ENCODE measurements around the gene WDSUB1.

Gene WDSUB1, protein sequence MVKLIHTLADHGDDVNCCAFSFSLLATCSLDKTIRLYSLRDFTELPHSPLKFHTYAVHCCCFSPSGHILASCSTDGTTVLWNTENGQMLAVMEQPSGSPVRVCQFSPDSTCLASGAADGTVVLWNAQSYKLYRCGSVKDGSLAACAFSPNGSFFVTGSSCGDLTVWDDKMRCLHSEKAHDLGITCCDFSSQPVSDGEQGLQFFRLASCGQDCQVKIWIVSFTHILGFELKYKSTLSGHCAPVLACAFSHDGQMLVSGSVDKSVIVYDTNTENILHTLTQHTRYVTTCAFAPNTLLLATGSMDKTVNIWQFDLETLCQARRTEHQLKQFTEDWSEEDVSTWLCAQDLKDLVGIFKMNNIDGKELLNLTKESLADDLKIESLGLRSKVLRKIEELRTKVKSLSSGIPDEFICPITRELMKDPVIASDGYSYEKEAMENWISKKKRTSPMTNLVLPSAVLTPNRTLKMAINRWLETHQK

GRCh38 chr2:159285929-159286708 is at the start of gene WDSUB1:
Gene WDSUB1 (minus strand): TSS chr2:159286703. CDS start chr2:159283069, 3,634 bp downstream.
- peak in 1 of 2 experiments; percentile 26 for DNase-seq

DNA sequence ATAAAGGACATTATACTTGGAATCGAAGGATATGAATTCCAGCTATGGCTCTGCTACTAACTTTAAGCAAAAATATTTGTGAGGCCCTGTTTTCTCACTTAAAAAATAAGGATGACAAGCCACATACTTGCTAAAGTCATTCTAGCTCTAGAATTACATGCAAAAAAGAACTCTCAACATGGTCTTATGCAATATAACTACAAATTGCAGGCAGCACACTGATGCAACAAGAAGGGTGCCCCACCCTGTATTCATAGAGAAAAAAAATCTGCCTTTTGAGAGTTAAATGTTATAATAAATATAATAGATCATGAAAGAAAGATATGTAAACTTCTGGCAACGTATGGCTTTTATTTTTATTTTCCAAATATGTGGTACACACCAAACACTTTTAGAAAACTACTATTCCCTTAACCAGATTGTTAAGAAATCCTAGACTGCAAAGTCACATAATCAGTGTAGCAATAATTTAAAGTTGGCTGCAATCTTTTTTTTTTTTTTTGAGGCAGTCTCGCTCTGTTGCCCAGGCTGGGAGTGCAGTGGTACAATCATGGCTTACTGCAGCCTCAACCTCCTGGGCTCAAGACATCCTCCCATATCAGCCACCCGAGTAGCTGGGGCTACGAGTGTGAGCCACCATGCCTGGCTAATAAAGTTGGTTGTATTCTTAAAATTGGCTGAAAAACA is 40.2 kb upstream of the WDSUB1 start:
- no peak for DNase-seq

DNA sequence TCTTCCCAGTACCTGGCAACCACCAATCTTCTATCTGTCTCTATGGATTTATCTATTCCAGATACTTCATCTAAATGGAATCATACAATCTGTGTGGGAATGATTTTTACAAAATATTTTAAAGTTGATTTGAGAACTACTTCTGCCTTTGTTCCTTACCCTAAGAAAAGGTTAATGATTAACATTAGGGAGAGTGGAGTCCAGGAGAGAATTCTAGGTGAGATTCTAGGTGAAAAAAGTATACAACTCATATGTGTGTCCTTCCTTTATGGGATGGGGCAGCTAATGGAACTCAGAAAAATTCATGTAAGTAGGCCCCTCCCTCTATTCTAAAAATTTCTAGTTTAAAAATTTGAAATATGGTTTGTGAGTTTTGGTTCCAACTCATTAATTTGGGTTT is 35.9 kb upstream of the WDSUB1 start:
- no peak for DNase-seq

- DNase-seq: no peak
These were observed 31.0 kb upstream of the WDSUB1 start for GRCh38 chr2:159317392-159318088.

GRCh38 chr2:159307942-159308341 is 21.4 kb upstream of the WDSUB1 start:
- no peak for DNase-seq

DNA sequence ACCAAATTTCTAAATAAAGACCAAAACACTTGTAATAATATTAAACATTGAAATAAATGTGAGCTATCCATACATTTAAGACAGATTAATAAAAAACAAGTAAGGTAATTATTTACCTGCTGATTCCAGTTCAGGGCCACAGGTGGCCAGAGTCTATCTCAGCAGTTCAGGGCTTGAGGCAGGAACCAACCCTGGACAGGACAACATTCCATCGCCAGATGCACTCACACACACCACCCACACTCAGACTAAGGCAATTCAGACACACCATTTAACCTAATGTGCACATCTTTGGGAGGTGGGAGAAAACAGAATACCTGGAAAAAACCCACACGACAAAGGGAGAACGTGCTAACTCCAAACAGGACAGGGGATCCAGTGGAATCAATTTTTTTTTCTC is 14.1 kb upstream of the WDSUB1 start:
- DNase-seq: no peak

DNA sequence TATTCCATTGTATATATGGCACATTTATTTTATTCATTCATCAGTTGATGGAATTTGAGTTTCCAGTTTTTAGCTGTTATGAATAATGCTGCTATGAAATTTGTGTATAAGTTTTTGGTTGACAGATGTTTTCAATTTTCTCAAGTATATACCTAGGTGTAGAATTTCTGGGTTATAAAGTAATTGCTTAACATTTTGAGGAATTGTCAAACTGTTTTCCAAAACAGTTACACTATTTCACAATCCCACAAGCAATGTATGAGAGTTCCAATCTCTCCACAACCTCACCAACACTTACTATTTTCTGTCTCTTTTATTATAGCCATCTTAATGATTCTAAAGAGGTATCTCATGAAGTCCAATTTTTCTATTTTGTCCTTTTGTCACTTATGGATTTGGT is 12.5 kb upstream of the WDSUB1 start:
- no peak for DNase-seq

GRCh38 chr2:159297042-159297707 is 10.7 kb upstream of the WDSUB1 start:
- DNase-seq: no peak

DNA sequence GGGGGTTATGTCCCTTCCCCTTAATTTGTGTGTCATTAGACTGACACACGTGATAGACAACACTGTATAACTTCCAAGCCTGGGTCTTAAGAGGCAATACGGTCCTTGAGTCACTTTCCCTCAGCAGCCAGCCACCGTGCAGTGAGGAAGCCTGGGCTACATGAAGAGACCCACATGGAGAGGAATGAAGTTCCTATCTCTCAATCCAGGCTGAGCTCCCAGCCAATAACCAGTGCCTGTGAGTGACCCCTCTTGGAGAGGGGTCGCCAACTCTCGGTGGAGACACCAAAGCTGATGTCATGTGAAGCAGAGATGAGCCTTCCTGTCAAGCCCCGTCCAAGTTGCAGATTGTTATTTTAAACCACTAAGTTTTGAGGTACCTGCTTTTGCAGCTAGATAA is 5.7 kb upstream of the WDSUB1 start:
- DNase-seq: no peak

DNA sequence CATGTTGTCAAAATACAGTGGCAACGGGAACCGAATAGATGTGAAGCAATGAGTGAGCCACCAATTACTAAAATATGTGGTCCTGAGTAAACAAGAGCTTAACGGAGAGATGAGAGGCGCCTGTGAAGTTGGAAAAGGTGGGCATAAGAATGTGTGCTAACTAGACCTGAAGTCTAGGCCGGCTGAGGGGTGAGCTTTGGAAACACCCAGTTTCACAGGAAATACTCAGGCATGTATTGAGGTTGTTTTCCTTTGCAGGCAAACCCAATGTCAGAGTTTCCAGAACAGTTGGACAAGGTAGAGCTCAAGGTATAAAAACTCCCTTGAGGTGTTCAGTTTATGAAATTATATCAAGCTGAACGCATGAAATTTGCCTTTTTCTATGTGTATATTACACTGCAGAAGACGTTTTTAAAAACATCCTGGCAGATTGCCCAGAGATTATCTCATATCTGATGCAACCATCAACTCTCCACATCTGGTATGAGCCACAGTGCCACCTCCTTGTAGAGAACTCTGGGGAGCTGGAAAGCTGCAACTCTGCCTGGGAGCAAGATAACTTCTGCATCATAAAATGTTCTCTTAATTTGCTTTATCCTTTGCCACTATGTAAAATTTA is 3.9 kb upstream of the WDSUB1 start:
- peak in 1 of 2 experiments; percentile 9 for DNase-seq

DNA sequence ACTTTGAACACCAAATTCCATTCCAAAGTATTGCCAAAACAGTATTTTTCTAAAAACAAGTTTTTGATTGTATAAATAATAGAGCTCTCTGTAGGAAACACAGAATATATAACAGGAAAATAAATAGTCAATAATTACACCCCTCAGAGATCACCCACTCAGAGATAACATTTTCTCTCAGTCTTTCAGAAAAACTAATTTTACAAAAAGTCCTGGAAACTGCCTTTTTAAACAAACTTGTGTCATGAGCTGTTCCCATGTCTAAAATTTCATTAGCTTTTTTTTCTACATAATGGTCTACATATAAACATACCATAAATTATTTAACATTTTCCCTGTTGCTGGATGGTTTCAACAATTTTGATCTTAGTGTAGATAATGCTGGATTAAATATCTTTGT is 1.2 kb upstream of the WDSUB1 start:
- no peak for DNase-seq

DNA sequence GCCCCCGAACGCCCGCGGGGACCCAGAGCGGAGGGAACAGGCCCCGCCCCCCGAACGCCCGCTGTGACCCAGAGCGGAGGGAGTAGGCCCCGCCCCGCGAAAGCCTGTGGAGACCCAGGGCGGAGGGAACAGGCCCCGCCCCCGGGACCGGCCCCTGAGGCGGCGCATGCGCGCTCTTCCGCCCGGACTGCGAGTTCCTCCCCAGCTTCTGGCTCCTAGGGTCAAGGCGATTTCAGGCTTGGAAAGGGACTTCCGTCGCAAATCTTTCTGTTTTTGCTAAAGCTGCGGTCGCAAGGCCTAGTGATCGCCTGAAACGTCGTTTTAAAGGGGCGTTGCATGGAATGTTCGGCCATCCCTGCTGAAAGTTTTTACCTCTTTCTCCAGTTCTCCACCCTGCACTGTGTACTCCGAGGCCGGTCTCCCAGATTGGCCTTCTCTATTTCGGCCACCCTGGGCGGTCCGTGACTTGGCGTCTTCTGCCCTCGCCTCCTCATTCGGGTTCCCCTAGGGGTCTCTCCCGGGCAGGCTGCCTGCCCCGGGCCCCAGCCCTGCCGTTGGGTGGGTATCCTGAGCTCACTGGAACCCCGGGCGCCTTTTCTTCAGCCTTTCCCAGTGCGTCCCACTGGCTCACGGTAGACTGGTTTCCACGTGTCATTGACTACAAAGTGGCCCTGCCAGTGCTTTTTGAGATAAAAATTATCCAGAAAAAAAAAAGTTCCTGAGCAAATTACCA is 372 bp upstream of the WDSUB1 start:
- peak; percentile 90 to 98 for DNase-seq

DNA sequence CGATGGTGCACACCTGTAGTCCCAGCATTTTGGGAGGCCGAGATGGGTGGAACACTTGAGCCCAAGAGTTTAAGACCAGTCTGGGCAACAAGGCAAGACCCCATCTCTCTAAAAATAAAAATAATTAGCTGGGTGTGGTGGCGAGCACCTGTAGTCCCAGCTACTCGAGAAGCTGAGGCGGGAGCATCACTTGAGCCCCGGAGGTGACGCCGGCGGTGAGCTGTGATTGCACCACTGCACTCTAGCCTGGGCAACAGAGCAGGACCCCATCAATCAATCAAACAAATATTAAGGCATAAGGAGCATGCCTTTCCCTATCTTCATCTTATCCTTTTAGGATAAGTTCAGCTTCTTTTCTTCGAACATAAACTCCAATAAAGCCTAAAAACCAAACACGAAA is 1.1 kb downstream of the WDSUB1 start:
- no peak for DNase-seq

GRCh38 chr2:159283529-159283928 is 3.0 kb downstream of the WDSUB1 start:
- DNase-seq: no peak

- DNase-seq: no peak
These were observed 5.5 kb downstream of the WDSUB1 start for GRCh38 chr2:159281002-159281401.

- DNase-seq: no peak
These were observed 6.8 kb downstream of the WDSUB1 start for GRCh38 chr2:159279700-159280099.

GRCh38 chr2:159275111-159275510 is 11.4 kb downstream of the WDSUB1 start:
- DNase-seq: no peak

DNA sequence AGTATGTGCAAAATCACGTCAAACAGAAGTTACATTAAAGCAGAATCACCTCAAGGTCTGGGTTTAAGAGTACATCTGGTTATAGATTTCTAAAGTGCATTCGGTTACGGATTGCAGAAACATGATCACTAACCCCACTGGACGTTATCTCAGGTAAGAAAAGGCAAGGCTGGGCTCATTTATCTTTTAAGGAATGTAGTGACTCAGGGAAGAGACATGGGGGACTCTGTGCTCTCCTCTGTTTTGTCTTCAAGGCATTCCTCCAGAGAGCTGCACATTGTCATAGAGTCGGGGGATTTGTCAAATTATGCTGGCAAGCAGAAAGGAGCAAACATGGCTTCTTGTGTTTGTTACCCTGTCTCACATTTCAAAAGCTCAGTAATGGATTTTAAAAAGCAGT is 14.3 kb downstream of the WDSUB1 start:
- no peak for DNase-seq

- no peak for DNase-seq
These were observed 15.6 kb downstream of the WDSUB1 start for GRCh38 chr2:159270744-159271379.

- no peak for DNase-seq
These were observed 18.6 kb downstream of the WDSUB1 start for GRCh38 chr2:159267921-159268320.

DNA sequence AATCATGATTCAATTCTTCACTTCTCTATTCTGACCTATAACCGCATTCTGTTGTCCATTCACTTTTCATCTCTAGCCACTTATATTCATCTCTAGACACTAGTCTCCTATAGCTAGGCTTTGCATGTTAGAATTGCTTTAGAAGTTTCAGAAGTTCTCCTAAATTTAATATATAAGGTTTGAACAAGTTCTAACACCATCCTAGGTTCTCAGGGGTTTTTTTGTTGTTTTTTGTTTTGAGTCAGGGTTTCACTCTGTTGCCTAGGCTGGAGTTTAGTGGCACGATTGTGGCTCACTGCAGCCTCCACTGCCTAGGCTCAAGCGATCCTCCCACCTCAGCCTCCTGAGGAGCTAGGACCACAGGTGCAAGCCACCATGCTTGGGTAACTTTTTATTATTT is 19.9 kb downstream of the WDSUB1 start:
- DNase-seq: no peak

Data from NCI-H446 (cell line).